ENCODE measurements around the gene EIF5A.

Gene EIF5A

DNA sequence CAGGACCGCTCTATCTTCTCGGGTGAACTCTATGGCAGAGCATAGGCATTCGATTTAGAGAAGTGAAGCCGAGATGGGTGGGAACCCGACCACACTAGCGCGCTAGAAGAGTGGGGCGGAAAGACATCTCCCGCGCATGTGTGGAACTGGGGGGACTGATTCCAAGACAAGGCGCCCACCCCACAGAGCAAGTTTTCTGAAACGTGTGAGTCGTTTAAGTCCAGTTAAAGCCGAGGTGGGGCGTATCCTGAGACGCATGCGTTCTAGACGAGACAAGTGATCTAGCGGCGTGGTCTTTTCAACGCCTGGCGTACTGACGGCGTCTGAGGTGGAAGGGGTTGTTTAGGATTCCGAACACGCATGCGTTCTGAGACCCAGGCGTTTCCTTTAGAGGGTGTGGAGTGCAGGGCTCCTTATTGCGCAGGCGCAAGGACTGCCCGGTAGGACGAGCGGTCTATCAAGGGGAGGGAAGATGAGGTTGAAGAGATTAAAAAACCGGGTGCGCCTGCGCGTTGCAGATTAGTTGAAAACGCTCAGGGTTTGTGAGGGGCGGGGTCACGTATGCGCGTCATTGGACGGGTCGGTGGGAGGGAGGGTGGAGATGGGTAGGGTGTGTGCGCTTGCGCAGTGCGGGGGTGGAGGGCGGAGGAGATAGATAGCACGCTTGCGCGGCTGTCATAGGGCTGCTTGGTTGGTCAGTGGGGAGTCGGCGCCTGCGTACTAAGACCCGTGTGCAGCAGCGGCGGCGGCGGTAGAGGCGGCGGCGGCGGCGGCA is at the start of gene EIF5A:
Gene EIF5A, plus strand, starts transcription at position 718 of the 775 bp plus-strand sequence. CDS start 2,008 bp downstream, outside the sequence.
- DNase-seq = peak; percentile 99

- no peak for DNase-seq
Measured at GRCh38 chr17:7258731-7259554, 48.5 kb upstream of the EIF5A start.

DNA sequence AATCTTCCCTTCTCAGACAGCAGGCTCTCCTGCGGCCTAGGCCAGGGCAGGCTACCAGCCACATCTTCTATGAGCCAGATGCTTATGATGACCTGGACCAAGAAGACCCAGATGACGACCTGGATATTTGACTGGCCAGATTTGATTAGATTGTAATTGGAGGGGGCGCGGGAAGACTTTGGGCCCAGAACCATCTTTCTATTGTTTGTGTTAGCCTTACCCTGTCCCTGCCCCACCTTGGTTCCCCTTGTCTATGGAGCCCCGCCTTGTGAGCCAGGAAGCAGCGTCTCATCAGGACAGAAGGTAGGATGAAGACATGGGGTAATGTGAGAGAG is 47.9 kb upstream of the EIF5A start:
- DNase-seq = no peak

- no peak for DNase-seq
Measured at GRCh38 chr17:7260151-7260550, 47.3 kb upstream of the EIF5A start.

DNA sequence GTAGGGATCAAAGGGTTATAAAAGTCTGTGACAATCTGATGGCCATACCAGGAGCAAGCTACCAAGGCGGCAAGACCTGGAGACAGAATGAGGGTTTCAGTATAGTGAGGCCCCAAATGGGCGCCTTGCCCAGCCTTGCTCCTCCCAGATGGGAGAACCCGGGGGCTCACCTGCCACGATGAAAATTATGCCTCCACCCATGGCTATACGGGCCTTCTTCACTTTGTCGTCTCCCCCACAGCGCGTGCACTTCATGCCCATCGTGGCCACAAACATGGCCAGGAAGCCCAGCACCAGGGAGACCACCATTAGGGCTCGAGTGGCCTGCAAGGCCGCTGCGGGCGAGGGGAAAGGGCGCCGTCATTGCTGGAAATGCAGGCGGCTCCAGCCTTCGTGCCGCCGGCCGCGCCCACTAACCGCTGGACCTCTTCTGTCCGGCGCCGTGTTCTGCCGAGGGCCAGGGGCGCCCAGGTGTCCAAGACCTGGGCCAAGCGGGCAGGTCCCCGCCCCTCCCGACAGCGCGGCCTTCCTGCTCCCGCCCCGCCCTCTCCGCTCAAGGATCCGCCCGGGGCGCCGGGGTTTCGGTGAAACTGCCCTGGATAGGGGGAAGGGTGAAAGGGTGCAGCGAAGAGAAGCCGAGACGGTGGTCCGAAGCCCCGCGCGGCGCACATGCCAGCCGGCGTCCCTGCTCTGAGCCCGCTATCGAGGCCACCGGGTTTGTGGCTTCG is 46.6 kb upstream of the EIF5A start:
- DNase-seq = peak; percentile 21

DNA sequence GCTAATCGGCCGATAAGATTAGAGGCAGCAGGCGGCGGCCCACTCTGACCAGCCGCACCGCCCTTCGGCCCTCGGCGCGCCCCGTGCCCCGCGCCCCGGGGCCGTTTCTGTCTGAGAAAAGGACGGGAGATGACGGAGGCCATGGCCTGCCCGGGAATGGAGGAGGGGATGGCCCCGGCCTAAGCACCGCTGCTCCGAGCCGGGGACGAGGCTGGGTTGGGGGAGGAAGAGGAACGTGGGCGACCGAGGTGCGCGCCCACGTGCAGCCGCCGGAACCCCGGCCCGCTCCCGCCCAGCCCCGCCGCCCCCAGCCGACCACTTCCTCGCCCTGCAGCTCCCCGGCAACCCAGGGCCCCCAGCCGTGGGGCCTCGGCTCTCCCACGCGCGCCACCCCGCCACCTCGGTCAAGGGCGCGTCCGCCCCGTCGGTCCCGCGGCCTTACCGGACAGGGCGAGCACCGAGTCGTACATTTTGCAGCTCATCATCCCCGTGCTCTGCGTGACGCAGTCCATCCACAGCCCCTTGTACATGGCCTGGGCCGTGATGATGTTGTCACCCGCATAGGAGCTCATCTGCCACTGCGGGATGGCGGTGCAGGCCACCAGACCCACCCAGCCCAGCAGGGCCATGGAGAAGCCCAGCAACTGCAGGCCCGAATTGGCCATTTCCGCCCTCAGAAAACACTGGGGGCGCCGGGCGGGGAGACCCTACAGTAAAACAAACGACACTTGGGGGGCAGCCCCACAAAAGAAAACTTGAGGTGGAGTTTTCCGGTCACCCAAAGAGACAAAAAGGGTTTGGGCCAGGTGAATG is 45.8 kb upstream of the EIF5A start:
- DNase-seq = no peak

DNA sequence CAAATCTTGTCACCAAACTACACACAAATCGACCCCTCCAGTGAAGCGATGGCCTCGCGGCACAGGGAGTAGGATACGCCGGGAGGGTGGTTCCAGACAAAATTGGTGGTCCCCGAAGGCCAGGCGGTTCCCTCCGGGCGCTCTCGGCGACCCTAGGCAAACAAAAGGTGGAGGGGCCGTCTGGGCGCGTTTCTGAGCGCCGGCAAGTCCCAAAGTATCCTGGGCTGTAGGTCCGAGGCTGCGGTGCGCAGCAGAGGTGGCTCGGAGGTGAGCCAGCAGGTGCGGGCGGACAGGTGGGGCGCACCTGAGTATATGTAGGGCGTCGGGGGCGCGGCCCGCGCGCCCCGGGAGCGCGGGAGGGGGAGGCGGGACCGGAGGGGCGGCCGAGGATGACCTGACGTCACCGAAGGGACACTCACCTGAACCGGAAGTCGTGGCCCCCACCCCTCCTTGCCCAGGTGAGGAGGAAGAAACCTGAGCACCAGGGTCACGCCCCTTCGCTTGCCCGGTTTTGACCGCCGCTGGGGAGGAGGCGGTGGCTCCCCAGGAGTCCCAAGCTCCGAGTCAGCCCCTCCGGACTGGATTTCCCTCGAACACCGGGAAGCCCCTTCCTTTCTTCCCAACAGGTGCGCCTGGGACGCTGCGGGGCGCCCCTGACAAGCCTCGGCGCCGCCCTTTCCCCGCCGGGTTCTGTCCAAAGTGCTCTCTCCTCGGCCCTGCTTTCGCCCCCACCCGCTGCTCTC is 45.1 kb upstream of the EIF5A start, which contains the start of gene CLDN7:
Gene CLDN7, minus strand, starts transcription at position 287 of the 743 bp plus-strand sequence. CDS start 435 bp downstream, outside the sequence.
- DNase-seq = peak; percentile 88

GRCh38 chr17:7262935-7263800 is 44.3 kb upstream of the EIF5A start:
- peak; percentile 56 for DNase-seq

- DNase-seq = no peak
Measured at GRCh38 chr17:7263801-7264078, 43.7 kb upstream of the EIF5A start.

DNA sequence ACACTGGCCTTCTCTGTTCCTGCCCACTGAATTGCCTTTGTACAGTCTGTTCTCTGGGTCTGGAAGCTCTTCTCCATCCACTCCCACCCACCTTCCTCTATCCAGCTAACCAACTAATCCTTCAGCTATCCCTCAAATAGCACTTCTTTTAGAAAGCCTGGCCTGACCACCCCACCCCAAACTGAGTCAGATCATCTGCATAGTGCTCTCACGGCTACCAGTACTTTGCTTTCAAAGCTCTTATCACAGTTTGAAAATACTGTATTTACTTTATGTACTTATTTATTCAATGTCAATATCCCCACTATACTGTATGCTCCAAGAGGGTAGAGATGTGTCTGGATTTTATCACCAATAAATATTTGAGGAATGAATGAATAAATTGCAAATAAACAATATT is 40.6 kb upstream of the EIF5A start:
- no peak for DNase-seq

DNA sequence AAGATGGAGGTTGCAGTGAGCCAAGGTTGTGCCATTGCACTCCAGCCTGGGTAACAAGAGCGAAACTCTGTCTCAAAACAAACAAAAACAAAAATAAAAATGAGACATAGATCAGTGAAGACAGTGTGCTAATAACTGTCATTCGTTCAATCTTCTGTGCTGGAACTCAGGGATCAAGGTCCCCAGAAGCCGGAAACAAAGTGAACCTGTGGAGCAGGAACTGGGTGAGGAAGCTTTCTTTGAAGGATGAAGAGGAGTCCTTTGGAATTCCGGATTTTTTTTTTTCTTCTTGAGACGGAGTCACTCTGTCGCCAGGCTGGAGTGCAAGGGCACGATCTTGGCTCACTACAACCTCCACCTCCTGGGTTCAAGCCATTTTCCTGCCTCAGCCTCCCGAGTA is 28.0 kb upstream of the EIF5A start:
- no peak for DNase-seq

- peak; percentile 81 for DNase-seq
Measured at GRCh38 chr17:7280519-7281073, 26.8 kb upstream of the EIF5A start.

DNA sequence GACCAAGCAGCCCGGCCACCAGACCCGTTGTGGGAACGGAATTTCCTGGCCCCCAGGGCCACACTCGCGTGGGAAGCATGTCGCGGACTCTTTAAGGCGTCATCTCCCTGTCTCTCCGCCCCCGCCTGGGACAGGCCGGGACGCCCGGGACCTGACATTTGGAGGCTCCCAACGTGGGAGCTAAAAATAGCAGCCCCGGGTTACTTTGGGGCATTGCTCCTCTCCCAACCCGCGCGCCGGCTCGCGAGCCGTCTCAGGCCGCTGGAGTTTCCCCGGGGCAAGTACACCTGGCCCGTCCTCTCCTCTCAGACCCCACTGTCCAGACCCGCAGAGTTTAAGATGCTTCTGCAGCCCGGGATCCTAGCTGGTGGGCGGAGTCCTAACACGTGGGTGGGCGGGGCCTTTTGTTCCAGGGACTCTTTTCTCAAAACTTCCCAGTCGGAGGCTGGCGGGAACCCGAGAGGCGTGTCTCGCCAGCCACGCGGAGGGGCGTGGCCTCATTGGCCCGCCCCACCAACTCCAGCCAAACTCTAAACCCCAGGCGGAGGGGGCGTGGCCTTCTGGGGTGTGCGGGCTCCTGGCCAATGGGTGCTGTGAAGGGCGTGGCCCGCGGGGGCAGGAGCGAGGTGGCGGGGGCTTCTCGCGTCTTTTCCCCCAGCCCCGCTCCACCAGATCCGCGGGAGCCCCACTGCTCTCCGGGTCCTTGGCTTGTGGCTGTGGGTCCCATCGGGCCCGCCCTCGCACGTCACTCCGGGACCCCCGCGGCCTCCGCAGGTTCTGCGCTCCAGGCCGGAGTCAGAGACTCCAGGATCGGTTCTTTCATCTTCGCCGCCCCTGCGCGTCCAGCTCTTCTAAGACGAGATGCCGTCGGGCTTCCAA is 26.1 kb upstream of the EIF5A start, which contains the start of gene SLC2A4:
Gene SLC2A4, plus strand, starts transcription at position 645 of the 879 bp plus-strand sequence. Its CDS starts 217 bp downstream, at position 862.
- DNase-seq = peak; percentile 36

GRCh38 chr17:7281953-7282751 is 25.3 kb upstream of the EIF5A start:
- no peak for DNase-seq

DNA sequence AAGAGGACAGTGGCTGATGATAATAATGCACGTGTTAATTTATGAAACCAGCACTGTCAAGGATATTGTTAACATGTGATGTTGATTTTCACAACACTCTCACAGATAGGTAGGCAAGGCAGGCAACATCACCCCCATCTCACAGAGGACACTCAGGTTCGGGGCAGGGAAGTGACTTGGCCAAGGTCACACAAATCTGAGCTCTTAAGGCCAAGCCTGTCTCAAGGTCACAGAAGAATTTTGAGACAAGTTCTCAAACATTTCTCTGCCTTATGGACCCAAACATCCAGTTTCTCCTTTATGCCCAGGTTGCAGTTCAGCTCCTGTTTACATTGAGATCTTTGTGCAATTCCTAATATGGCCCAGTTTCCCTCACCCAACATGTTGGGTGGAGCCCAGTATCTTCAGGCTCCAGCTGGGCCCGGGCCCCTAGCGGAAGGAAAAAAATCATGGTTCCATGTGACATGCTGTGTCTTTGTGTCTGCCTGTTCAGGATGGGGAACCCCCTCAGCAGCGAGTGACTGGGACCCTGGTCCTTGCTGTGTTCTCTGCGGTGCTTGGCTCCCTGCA is 24.6 kb upstream of the EIF5A start:
- no peak for DNase-seq

DNA sequence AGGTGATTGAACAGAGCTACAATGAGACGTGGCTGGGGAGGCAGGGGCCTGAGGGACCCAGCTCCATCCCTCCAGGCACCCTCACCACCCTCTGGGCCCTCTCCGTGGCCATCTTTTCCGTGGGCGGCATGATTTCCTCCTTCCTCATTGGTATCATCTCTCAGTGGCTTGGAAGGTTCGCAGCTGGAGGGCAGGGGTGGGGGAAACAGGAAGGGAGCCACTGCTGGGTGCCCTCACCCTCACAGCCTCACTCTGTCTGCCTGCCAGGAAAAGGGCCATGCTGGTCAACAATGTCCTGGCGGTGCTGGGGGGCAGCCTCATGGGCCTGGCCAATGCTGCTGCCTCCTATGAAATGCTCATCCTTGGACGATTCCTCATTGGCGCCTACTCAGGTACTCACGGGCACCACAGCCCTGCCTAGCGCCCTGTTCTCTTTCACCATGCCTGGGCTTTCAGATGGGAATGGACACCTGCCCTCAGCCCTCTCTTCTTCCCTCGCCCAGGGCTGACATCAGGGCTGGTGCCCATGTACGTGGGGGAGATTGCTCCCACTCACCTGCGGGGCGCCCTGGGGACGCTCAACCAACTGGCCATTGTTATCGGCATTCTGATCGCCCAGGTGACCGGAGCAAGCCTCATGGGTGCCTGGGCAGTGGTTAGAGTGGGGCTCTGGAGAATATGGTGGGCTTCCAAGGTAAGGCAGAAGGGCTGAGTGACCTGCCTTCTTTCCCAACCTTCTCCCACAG is 23.8 kb upstream of the EIF5A start:
- DNase-seq = no peak

- DNase-seq = no peak
Measured at GRCh38 chr17:7284911-7285310, 22.5 kb upstream of the EIF5A start.
